Inflammatory macrophage treated with lipopolysaccharide for 4 hours (primary cell): ENCODE measurements around the gene NUBP1.
A peak's percentile ranks its signal among the peaks of the same experiment; 100 is the strongest.
"Not testable (repeated sequence)": the region's sequence is repeated elsewhere in the genome, so short reads cannot be mapped to it uniquely, and the experiment has no call there.

ENCODE experiments used
- DNase-seq: peaks from one replicate; pipeline ENCODE4 v3.0.0-alpha.2; 2020

Gene NUBP1

DNA sequence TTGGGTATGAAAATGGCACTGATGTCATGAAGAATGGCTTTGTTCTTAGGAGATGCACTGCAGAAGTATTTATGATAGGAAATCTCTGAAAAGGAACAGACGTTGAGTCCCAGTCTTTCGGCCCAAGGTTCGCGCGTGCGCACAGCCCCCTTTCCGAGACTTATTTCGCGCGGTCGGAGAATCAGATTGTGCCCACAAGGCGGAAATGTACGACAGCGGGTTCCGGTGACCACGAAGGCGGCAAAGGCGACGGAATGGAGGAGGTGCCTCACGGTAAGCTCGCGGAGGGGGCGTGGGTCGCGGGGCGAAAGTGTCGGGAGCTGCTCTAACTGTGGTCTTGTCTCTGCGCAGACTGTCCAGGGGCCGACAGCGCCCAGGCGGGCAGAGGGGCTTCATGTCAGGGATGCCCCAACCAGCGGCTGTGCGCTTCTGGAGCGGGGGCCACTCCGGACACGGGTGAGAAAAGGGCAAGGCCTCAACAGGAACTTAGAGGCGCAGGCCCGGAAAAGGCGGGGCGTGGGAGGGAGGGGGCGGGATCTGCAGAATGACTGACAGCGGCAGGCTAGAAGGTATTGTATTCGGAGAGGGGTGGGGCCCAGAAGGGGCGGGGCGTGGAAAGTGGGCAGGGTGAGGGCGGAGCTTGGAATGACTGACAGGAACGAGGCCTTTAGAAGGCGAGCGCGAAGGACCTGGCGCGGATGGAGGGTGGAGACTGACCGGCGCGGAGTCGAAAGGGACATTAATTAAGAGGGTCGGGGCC, at the start of gene NUBP1:
Gene NUBP1 (plus strand): TSS at position 233 of the 760 bp plus-strand sequence. CDS start 22 bp downstream, at position 255.
- peak; percentile 98 for DNase-seq

DNA sequence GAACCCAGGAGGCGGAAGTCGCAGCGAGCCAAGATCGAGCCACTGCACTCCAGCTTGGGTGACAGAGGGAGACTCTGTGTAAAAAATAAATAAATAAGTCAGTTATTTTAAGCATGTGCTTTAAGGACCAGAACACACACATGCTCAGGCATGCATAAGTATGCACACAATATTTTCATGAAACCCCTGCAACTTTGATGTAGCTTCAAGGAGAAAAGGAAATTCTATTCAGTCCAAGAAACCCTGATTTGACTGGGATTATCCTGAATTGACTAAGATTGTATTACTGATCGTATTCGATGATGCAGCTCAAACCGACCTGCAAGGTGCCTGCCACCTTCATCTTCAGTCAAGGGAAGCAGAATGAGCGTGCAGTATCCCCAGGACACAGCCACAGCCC, 49.8 kb upstream of the NUBP1 start:
- DNase-seq = no peak

DNA sequence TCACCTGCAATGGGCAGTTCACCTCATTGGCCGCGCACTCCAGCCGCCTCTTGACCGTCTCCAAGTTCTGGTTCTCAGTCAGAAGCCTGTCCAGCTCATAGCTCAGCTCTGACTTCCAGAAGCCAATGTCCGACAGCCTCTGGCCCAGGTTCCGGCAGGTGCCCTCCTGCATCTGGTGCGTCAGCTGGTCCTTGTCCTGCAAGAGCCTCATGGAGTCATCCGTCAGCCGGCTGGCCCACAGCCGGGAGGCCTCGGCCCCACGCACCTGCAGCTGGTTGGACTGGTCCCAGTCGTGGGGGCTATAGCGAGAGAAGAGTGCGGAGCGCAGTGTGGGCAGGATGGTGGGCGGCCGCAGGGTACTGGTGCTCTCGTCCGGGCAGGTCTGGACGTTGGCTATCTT, 49.3 kb upstream of the NUBP1 start:
- DNase-seq = no peak

DNA sequence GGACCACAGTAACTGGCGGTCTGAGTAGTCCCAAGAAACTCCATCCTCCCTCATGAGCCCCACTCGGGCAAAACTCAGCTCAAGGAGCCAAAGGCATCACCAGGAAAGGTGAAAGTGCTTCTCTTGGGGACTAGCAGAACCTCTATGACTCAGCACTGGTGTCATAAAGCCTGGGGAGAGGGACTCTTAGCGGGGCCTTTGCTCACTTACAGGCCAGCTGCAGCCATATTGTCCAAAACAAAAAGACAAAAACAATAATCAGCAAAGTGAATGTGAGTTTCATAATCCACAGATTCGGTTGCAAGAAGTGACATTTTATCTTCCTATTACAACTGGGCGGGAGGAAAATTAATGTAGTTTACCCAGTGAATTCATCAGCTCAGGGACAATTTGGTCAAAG, 48.8 kb upstream of the NUBP1 start, which contains the start of gene TEKT5:
Gene TEKT5 (minus strand): TSS at position 101 of the 400 bp plus-strand sequence. CDS start 57 bp downstream, at position 44.
- no peak for DNase-seq

DNA sequence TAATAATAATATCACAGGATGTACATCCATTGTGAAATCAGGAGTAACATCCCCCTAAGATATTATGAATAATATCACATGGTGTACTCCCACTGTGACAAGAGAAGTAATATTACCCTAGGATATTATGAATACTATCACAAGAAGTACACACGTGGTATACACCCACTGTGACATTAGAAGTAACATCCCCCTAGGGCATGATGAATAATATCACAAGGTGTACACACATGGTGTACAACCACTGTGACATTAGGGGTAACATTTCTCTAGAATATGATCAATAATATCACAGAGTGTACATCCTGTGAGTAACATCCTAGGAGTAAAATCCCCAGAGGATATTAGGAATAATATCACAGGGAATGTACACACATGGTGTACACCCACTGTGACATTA, 43.9 kb upstream of the NUBP1 start:
- no peak for DNase-seq

DNA sequence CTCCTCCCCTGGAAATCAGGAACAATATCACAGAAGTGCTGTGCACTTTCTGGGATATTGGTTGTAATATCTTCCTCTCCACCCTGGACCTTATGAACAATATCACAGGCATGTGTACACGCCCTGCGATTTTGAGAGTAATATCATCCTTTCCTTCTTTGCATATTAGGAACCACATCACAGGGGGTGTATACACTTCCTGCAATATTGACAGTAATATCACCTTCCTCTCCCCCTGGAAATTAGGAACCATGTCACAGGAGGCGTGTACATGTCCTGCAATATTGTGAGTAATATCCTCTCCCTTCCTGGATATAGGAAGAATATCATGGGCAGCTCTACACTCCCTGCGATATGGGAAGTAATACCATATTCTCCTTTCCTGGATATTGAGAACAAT, 34.7 kb upstream of the NUBP1 start:
- no peak for DNase-seq

DNA sequence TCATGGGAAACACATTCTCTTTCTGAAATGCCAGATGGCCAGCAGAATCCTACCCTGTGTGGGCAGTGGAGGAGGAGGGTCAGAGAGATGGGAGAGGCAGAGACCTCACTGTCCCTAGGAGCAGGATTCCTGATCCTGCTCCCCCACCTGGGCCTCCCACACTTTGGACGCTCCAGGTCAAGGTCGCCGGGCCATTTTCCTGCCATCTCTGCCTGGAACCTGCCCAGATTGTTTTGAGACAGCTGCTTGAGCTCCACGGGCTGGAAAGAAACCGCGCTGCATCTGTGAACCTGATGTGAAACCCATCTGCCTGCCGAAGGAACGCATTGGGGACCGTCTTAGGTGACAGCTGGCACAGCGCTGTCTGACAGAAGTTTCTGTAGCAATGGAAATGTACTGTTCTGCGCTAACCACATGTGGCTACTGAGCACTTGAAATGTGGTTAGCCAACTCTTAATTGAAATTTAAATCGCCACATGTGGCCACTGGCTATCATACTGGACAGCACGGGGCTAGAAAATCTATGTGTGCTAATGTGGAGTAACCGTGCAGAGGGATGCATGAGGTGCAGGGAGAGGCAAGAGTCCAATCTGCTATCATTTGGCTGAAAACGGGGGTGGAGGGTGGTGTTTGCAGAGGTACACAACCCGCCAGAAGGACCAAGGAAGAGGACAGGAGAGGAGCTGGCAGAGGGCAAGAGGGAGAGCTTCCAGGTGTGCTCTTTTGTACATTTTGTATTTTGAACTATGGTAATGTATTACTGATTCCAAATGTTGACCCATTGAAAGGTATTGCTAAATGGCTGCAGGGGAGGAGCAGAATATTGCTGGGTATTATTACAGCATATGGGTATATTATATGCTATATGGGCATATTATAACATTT, 15.4 kb upstream of the NUBP1 start:
- DNase-seq = no peak

DNA sequence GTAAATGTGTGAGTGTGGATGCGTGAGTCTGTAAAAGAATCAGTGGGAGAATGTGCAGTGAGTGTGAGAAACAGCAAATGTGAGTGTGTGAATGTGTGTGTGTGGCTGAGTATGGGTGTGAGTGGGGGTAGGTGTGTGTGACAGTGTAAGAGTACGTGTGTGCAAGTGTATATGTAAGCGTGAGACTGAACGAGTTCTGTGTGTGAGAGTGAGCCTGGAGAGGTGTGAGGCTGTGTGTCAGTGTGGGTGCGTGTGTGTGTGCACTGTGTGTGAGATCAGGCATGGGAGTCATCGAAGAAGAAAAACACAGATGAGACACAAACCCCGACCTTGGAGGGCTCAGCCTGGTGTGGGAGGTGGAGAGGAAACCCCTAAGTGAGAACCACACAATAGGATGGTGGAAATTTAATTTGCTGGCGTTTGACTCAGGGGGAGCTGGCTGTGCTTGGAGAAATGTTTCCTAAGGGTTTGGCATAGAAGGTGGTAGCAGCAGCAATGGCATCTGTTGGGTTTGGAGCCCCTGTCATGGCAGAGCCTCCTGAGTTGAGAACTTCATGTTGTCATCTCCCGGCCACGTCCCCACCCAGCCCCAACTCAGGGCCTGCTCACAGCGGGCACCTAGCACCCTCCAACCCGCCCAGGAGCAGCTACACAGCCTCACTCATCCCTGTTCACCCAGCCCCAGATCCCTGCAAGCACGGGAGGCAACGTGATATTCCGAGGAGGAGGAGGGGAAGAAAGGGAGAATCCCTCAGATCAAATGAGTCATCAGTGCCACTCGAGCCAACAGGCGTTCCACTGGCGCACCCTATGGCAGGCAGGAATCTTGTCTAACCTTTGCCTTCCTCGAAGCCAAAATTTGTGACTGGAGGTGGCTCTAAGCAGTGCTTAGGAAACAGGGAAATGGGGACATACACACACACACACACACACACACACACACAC, 14.3 kb upstream of the NUBP1 start:
- DNase-seq = no peak

DNA sequence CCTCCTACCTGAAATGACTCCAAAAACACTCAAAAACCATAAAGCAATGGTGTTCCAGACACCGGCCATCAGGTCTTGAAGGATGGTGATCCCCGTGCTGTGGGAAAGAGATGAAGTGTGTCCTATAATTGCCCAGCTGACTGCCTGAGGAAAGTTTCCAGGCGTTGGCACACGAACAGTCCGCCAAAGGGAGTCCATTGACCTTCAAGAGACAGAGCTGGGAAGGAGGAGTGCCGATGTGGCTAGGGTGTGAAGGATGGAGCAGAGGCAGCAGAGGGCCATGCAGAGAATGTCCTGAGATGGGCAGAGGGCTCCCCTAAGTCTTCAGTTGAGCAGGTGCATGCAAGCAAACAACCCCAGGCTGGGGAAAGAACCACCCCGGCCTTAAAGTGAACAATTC, 11.9 kb upstream of the NUBP1 start:
- no peak for DNase-seq

DNA sequence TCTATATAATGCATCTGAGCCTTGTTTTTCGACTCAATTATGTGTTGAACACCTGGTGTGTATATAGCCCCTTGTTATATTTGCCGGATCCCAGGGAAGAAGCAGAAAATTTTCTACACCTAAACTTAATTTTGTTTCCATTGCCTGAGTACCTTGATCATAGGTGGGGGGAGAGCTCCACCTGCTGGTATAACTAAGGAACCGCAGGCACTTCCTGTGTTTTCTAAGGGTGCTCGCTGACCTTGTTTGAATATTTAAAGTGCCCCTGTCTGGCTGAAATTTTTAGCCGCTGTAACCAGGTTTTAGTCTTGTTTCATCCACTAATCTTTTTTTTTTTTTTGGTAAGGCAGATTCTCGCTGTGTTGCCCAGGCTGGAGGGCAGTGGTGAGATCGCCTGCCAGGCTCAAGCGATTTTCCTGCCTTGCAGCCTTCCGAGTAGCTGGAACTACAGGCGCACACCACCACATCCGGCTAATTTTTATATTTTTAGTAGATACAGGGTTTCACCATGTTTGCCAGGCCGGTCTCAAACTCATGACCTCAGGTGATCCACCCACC, 6.5 kb upstream of the NUBP1 start:
- DNase-seq = peak; percentile 59

DNA sequence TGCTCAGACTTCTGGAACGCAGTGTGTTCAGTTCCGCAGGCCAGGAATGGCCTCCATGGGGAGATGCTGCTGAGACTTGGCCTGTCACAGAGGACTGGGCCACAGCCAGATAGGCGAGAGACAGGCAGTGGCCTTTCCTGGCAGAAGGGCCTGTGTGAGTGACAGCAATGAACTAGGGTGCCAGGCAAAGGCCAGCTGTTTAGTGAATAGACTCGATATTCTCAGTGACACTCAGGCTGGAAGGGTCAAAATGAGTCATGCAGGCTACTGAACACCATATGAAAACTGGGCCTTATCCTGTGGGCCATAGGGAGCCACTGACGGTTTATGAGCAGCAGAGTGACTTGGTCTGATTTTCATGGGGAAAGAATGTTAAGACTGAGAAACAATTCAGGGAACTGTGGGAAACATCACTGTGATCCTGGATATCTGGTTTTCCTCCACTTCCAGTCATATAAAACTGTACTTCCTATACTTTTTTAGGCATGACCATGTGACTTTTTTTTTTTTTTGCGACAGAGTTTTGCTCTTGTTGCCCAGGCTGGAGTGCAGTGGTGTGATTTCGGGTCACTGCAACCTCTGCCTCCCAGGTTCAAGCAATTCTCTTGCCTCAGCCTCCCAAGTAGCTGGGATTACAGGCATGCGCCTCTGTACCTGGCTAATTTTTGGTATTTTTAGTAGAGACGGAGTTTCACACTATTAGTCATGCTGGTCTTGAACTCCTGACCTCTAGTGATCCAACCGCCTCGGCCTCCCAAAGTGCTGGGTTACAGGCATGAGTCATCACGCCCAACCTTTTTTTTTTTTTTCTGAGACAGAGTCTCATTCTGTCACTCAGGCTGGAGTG, 5.2 kb upstream of the NUBP1 start:
- peak; percentile 89 for DNase-seq

DNA sequence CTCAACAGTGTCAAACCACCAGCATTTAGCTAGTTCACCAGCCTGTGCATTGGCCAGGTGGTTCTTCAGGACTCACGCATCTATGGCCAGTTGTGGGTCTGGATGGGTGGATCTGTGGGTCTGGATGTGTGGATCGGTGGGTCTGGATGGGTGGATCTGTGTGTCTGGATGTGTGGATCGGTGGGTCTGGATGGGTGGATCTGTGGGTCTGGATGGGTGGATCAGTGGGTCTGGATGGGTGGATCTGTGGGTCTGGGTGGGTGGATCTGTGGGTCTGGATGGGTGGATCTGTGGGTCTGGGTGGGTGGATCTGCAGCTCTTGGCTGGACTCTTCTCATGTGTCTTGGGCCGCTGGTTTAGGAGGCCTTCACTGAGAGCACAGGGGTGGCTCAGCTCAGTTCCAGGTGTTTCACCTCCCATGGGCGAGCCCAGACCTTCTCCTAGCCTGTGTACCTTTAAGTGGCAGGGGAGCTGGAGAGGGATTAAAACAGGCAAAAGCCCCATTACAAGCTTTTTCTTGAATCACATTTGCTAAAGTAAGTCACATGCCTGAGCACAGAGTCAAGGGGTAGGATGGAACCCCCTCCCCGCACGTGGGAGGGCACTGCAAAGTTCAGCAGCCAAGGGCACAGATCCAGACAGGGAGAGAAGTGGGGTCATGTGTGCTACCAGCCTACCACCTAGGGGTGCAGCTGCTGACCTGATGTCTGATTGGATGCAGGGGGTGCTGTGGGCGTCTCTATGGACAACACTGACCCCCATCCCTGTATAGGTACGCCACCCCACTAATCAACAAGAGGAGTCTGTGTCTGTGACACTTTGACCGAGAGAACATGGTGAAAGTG, 3.4 kb upstream of the NUBP1 start:
- no peak for DNase-seq

DNA sequence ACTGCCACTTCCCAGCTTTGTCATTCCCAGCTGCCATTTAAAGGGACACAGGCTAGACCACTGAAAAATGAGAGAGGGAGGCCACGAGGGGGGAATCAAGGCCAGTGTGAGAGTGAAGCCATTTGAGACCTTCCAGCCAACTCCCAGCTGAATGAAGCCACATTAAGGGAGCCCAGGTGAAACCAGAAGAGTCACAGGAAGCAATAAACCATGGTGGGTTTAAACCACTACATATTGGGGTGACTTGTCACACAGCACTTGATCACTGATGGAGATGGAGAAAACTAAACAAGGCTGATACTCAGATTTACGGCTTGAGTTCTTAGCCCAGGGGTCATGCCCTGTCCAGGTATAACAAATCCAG, 2.8 kb upstream of the NUBP1 start:
- DNase-seq = no peak

DNA sequence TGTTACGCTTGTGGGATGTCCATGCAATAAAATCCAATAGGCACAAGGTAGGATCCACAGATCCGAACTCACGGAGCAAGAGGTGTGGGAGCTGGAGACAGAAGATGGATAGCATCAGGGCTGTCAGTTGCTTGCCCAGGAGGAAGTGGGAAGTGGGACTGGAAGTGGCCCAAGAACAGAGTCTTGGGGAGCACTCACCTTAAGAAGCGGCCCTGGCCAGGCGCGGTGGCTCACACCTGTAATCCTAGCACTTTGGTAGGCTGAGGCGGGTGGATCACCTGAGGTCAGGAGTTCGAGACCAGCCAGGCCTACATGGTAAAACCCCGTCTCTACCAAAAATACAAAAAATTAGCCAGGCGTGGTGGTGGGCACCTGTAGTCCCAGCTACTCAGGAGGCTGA, 2.4 kb upstream of the NUBP1 start:
- DNase-seq = not testable (repeated sequence)

DNA sequence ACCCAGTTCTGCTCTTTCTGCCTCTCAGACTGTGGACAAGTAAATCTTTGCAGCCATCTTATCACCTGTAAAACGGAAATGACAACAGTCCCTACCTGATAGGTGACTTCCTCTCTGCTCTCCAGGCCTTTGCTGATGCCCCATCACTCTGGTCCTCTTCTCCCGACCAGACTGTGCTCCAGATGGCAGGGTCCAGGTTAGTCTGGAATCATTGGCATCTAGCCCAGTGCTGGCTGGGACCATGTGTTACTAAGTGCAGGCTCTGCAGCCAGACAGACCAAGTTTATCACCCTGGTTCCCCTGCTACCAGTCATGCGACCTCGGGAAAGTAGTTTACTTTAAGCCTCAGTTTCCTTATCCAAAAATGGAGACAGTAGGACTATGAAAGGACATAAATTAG, 1.8 kb upstream of the NUBP1 start:
- DNase-seq = no peak

DNA sequence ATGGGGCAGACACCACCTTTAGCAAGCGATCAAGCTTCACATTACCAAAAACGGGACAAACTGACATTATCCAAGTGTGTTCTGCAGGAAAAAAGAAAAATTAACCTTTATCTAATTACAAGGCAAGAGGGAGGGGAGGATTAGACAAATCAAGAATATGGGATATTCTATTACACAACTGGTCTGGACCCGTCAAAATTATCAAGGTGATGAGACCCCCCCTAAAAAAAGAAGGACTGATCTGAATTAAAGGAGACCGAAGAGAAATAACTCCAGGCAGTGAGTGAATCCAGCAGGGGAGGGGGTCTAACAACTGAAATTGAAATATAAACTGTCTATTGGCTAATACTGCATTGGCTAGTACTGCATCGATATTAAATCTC, 424 bp upstream of the NUBP1 start:
- no peak for DNase-seq

DNA sequence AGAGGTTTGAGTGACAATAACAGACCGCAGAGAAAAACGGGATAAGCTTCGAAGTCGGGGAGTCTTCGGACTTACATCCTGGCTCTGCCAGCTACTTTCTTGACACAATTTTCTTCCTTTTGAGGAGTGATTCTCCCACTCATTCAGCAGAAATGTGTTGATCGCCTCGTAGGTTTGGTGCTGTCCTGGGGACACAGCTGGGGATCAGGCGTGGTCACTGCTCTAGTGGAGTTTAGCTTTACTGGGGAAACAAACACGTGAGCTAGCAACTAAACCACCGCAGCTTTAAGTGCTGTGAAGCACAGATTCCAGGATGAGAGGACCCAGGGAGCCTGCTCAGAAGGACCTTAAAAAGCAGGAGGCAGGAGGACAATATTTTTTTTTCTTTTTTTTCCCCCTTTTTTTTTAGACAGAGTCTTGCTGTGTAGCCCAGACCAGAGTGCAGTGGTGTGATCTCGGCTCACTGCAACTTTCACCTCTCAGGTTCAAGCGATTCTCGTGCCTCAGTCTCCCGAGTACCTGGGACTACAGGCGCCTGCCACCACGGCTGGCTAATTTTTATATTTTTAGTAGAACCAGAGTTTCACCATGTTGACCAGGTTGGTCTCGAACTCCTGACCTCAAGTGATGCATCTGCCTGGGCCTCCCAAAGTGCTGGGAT, 858 bp downstream of the NUBP1 start:
- DNase-seq = no peak

DNA sequence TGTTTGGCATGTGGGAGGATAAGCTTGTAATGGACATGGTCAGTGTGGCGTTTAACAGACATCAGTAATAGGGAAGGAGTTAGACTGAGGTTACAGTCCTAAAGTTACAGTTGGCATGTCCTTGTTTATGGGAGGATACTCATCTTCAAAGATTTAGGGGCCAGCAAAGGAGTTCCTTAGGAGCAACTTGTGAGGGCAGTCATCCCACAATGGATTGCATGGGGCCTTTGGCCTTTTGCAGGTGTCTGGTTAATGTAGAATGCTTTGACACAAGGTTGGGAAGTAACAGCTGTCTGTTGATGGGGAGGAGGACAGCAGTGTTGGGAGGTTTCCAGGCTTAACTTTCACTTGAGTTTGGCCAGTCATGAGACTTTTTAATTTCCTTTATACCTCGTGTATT, 2.2 kb downstream of the NUBP1 start:
- no peak for DNase-seq

DNA sequence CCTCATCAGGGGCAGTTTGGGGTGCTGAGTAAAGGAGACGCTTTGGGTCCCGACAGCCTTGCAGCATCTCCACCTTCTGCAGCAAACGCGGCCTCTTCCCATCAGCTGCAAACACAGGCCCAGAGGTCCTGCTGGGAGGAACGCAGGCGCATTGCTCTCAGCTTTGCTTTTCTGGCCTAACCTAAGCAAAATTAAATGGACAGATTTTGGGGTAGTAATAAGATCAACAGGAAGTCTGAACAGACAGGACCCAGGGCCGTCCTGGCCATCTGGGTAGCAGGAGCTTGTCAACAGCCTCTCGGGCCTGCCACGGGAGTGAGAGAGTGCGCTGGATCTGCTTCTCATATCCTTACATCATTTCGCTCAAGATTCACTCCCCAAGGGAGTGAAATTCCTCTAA, 7.2 kb downstream of the NUBP1 start:
- no peak for DNase-seq

DNA sequence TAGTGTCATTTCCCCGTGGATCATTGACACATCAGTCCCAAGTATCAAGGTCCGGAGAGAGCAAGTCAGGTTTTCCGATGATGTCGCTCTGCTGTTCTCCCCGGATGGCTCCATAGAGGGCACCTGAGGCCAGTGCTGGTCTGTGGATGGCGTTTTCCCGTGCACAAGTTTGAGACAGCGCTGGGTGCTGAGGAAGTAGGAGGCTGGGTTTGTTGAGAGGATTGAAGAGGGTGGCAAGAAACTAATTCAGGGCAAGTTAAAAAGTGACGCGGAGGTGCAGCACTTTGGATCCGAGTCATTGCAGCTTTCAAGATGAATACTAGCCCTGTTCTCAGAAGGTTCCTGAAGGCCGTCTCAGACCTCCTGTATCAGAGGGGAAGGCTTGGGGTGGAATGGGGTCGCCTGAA, 7.7 kb downstream of the NUBP1 start:
- DNase-seq = no peak
